Smooth muscle cell of the umbilical artery (primary cell): ENCODE measurements around the gene MAGEA8. TPM values are rescaled to one million over a fixed set of nuclear protein-coding genes. Genes with fewer than 3 reads are reported as not detected.

ENCODE experiments used
- total RNA-seq: library from RNA; depleted of rRNA; stranded (reverse); fragments of >200 nt; gene quantifications from 2 replicates; pipeline ENCODE4 v1.2.3, GENCODE V29; 2014

The MAGEA8 gene
- total RNA-seq: not detected in 2 replicates

GRCh38 chrX:149881081-149881711 is at the start of gene MAGEA8:
TSS of gene MAGEA8 (plus strand) at chrX:149881183. CDS start at chrX:149884273, 3,090 bp downstream.

DNA sequence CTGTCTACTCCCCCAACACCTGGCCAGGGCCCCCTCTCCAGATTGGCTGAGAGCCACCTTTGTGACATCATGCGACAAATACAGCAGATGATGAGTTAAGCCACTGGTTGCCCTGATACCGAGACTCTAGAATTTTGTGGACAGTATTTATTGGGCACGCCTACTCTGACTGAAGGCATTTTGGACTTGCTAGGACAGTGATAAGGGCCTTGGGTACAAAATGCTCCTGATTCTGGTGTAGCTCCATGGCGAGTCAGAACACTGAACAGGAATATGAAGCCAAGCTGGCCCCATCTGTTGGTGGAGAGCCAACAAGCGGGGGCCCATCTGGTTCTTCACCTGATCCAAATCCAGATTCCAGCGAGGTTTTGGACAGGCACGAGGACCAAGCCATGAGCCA is 48.4 kb downstream of the MAGEA8 start, which contains the start of gene HSFX4:
Gene HSFX4, plus strand, starts transcription at position 174 of the 400 bp plus-strand sequence. Its CDS starts 72 bp downstream, at position 246.

Other genes with a start within 250 kb of the MAGEA8 start
- 22.0 and 22.6 TPM in 2 replicates for gene TMEM185A, start 249.4 kb upstream of the MAGEA8 start, total RNA-seq
- not detected in 2 replicates for gene MAGEA11, start 169.1 kb upstream of the MAGEA8 start, total RNA-seq
- 0.89 and 1.6 TPM in 2 replicates for gene HSFX1, start 107.1 kb upstream of the MAGEA8 start, total RNA-seq
- not detected in 2 replicates for gene MAGEA9, start 99.3 kb upstream of the MAGEA8 start, total RNA-seq
- not detected in 2 replicates for gene HSFX4, start 48.4 kb downstream of the MAGEA8 start, total RNA-seq
- gene EOLA2, start 57.3 kb downstream of the MAGEA8 start, total RNA-seq: 18.2 and 20.2 TPM in 2 replicates